Measurements from ENCODE around the gene LMOD2.

GRCh38 chr7:123653162-123653561 lies 2.5 kb upstream of the LMOD2 start:
- no peak for TF ChIP-seq CTCF (IDR thresholded peaks at IDR 0.05)
- TF ChIP-seq POLR2A (IDR thresholded peaks at IDR 0.05), result no peak

Measured in thyroid gland (tissue), 4 donors.